T47D (cell line): Measurements from ENCODE around the gene CMBL.

ENCODE experiments used
- DNase-seq, 2 experiments: peaks; one replicate each; pipeline versions ENCODE4 v3.0.0 to v3.0.0-alpha.2; 2011 to 2012; ENCODE audit warnings: low read depth in 1 of 2, low spot score in 1 of 2
- JUND ChIP-seq: IDR thresholded peaks from 2 replicates; pipeline ENCODE4 v1.6.1; 2012; ENCODE audit warnings: low read depth
- in situ Hi-C: cut with HindIII; loops from 2 replicates; pipeline ENCODE4 v1.10.0; 2016; ENCODE audit warnings: low sequenced_read_pairs, low pct_unique_long_range_greater_than_20kb

The CMBL gene

DNA sequence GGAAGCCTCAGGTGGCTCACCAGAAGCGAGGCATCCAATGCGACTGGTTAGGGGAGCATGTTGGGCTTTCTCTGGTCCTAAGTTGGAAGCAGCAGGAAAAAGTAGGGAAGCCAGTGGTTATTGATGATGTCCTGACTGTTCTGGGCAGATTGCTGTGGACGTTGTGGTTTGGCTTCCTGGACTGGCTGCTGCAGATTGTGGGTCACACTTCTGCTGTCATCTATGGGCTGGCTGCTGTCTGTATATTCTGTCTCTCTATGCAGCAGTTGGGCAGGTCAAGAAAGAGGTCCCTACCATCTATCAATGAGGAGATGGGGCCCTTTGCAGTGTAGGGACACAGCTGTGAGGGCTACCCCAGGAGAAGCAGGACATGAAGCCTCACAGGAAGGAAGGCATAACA, 32.3 kb upstream of the CMBL start:
- no peak for TF ChIP-seq JUND
- DNase-seq, result no peak
- in situ Hi-C loops, result no loop called here

DNA sequence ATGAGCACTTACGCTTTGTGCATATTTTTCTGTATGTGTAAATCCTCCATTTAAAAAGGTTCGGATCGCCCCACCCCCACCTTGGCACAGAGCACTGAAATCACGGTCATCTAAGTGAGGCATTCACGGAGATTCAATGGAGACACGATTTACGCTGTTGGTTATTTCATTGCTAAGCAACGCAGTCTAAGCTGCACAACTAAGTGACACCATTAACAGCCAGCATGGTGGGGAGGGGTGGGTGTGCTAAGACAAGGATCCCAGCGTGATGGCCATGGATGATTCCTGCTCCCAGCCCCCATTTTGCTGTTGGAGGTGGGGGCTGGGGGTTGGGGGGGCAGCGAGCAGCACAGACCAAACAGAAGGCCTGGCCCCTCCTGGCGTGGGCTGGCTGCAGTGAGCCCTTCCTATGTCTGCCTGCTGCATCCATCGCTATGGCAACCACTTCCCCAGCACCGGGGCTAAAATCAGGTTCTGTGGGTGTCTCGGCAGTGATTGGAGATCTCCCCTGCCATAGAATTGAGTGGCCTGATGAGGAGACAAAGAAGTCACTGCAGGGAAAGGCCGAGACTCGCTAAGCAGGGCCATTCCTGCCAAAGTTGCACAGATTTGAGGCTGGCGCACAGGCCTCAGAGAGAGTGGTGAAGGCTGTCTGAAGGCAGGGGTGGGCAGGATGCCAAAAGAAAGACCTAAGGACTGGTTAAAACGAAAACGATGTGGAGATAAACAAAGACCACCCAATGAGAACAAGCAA, 31.5 kb upstream of the CMBL start:
- in situ Hi-C loops, result no loop called here
- no peak for TF ChIP-seq JUND
- DNase-seq, result no peak

GRCh38 chr5:10338686-10339057, 31.0 kb upstream of the CMBL start:
- TF ChIP-seq JUND, result no peak
- in situ Hi-C loops, result no loop called here
- DNase-seq, result no peak

- in situ Hi-C loops, result no loop called here
- no peak for DNase-seq
- TF ChIP-seq JUND, result no peak
Observed at GRCh38 chr5:10337986-10338385, 30.3 kb upstream of the CMBL start.

GRCh38 chr5:10337107-10337506, 29.4 kb upstream of the CMBL start:
- no peak for TF ChIP-seq JUND
- DNase-seq, result no peak
- in situ Hi-C loops, result no loop called here

- in situ Hi-C loops, result no loop called here
- DNase-seq, result no peak
- no peak for TF ChIP-seq JUND
Observed at GRCh38 chr5:10335711-10336470, 28.2 kb upstream of the CMBL start.

GRCh38 chr5:10334831-10335230, 27.1 kb upstream of the CMBL start:
- in situ Hi-C loops, result no loop called here
- no peak for TF ChIP-seq JUND
- DNase-seq, result no peak

DNA sequence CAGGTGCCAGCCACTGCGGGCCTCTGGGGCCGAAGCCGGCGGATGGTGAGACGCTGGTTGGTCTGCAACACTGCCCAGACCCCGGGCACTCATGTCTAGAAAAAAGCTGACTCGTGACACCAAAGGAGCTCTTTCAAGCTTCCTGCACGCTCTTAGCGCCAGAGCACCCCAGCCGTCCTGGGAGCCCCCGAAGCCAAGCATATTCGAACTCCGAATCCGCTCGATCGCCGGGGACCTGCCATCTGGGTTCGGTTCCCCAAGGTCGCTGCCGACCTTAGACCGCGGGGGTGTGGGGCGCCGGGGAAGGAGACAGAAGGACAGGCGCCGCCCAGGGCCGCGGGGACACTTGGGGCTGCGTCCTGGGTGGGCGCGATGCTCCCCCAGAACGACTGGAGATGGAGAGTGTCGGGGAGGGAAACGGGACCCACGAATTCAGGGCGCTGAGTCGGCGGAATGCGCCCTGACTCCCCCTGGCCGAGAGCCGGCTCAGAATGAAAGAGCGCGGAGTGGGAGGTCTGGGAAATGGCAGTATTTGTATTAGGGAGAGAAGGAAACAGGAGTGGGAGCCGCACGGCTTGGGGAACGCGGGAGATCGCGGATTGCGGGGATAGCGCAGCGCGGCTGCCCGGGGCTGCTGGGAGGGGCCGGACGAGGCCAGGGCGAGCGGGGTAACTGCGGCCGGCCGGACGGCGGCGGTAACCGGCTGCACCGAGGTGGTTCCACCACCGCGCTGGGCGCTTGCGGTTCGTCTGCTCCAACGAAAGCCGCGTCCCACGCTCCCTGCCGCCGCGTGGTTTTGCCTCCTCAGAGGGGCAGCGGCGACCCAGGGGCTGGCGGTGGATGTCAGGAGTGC, 25.7 kb upstream of the CMBL start:
- TF ChIP-seq JUND, result no peak
- in situ Hi-C loops, result no loop called here
- DNase-seq, result peak; percentile 28 to 44

DNA sequence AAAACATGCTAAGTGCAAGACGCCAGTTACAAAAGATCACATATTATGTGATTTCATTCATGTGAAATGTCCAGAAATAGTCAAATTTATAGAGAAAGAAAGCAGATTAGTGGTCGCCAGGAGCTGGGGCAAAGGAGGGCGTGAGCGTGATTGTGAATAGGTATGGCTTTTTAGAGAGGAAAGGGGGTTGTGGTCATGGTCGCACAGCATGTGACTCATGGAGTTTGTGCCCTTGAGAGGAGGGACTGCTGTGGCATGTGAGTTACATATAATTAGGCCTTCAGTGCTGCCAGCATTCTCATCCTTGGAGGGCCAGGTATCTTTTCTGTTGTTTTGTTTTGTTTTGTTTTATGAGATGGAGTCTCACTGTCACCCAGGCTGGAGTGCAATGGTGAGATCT, 24.6 kb upstream of the CMBL start:
- in situ Hi-C loops, result no loop called here
- DNase-seq, result no peak
- no peak for TF ChIP-seq JUND

- in situ Hi-C loops, result no loop called here
- DNase-seq, result peak in 1 of 2 experiments; percentile 73
- no peak for TF ChIP-seq JUND
Observed at GRCh38 chr5:10331341-10331796, 23.7 kb upstream of the CMBL start.

GRCh38 chr5:10330511-10331230, 23.0 kb upstream of the CMBL start:
- no peak for DNase-seq

DNA sequence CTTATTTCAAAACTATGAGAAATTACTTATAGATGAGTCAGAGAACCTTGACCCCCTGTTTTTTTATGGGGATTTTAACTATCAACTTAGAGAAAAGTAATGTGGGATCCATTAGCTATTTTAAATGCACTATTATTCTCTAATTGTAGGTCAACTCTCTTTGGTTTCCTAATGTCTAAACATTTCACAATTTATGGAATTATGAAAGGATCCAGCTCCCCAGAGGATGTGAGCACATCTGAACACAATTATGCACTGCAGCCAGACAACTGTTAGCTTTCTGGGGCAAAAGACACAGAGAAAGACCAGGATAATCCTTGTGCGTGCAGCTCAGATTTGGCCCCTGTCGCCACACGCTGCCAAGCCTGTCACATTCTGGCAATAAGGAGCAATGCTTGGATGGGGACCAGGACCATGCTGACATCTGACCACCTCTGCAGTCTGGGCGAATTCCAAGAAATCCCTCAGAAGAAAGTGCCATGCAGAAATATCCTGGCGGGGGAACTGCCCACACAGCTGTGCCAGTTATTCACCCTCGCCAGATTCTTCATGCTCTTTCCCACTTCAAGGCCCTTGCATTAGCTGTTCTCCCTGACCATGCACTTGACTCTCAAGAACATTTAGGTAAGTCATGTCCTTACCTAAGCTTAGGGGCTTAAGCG, 22.2 kb upstream of the CMBL start:
- TF ChIP-seq JUND, result no peak
- no peak for DNase-seq
- in situ Hi-C loops, result no loop called here

More at GRCh38 chr5:10330511-10331230, 23.0 kb upstream of the CMBL start:
- TF ChIP-seq JUND, result no peak
- in situ Hi-C loops, result no loop called here
